Right lobe of liver (tissue), 6 donors: ENCODE results near the gene H3-3A. TPM values are rescaled to one million over a fixed set of nuclear protein-coding genes. Genes with fewer than 3 reads are reported as not detected.

Experiments used
- ATAC-seq, 4 donors: fragments of 200-7000 bp; cut with Tn5 transposase; one replicate each; pipeline ENCODE4 v1.9.1; 2020; ENCODE audit warnings: mild to moderate bottlenecking in 4 of 4, moderate library complexity in 4 of 4
- DNase-seq, 3 donors: peaks; one replicate each; pipeline ENCODE4 v3.0.0-alpha.2; 2020
- H3K27ac ChIP-seq, 3 donors: fragments of 200-600 bp; one replicate each; pipeline ENCODE4 v1.8.0; 2022
- H3K27me3 ChIP-seq, 2 donors: fragments of 200-600 bp; one replicate each; pipeline ENCODE4 v1.8.0; 2022
- H3K36me3 ChIP-seq, 4 donors: fragments of 200-600 bp; sonication (generic) in 1 of 4; one replicate each; pipeline versions ENCODE4 v1.5.1 to v1.8.0; 2017 to 2022; ENCODE audit warnings: control low read depth in 1 of 4
- H3K4me1 ChIP-seq, 4 donors: fragments of 200-600 bp; sonication (generic) in 1 of 4; one replicate each; pipeline versions ENCODE4 v1.5.1 to v1.8.0; 2017 to 2022; ENCODE audit warnings: control low read depth in 1 of 4
- H3K4me3 ChIP-seq, 3 donors: fragments of 200-600 bp; one replicate each; pipeline ENCODE4 v1.8.0; 2022
- H3K9me3 ChIP-seq, 4 donors: fragments of 200-600 bp; sonication (generic) in 1 of 4; one replicate each; pipeline versions ENCODE4 v1.5.1 to v1.8.0; 2017 to 2022; ENCODE audit warnings: control low read depth in 1 of 4
- CTCF ChIP-seq, 4 donors: fragments of 200-600 bp in 3 of 4; fragments of 450-650 bp in 1 of 4; IDR thresholded peaks; one replicate each; pipeline versions ENCODE4 v1.5.1 to v1.8.0; 2016 to 2022; ENCODE audit warnings: antibody characterized with exemption in 4 of 4, mild to moderate bottlenecking in 2 of 4
- POLR2A ChIP-seq: fragments of 450-650 bp; IDR thresholded peaks from one replicate; pipeline ENCODE4 v1.6.1; 2017; ENCODE audit warnings: antibody characterized with exemption, mild to moderate bottlenecking
- WGBS: methylation state at CpG from one replicate; pipeline ENCODE4 v1.1.6; 2018; ENCODE audit warnings: low coverage, low lambda C conversion rate; ENCODE audit not compliant: insufficient coverage; ENCODE audit errors: missing lambda C conversion rate; 5-methylcytosine and 5-hydroxymethylcytosine counted together
- intact Hi-C, 2 donors: fragments of 100-400 bp; cut with DNase I; formaldehyde crosslinking; loops; one replicate each; pipeline versions ENCODE4 v1.11.2 to v1.14.1; 2022
- total RNA-seq, 6 experiments: library from RNA; depleted of rRNA in 2 of 6; stranded (reverse); fragments of >200 nt in 2 of 6; fragmentation: NEBNext Ultra II Directional in 3 of 6; extraction: Animal tissue kit (Norgen Biotek cat#: 25700) in 3 of 6; gene quantifications; one replicate each; pipeline versions ENCODE4 v1.1.0 to v1.2.4, GENCODE V29; 2016 to 2023
- donor health status: DM: no; HTN: yes; CAD: no.
- donor health status: DM: no; HTN: no; CAD: no.
- donor health status: DM: no; HTN: no; CAD: no.
- donor health status: DM: no; HTN: yes; CAD: no.
- donor health status: DM: no; HTN: yes; CAD: no.

Gene H3-3A
- total RNA-seq, 6 experiments from 2014 or later = 132 to 185 (median 156) TPM

- ATAC-seq (no peak), DNase-seq (no peak)
- peaks cover 0 to 17% (median 6%) of the 10 kb centered on the region in 4 donors for H3K4me1 ChIP-seq
- intact Hi-C loops = no loop called here
- TF ChIP-seq POLR2A (no peak), CTCF (IDR thresholded peaks at IDR 0.05) (no peak)
- H3K9me3 ChIP-seq = no peaks in the 10 kb centered on the region
- no peaks in the 10 kb centered on the region for H3K27me3 ChIP-seq
- H3K27ac ChIP-seq = no peak overlapping the region
- H3K4me3 ChIP-seq = no peak overlapping the region
- H3K36me3 ChIP-seq = peaks cover 0 to 2% (median 0%) of the 10 kb centered on the region in 4 donors
- WGBS = 100% methylated on average over 1 of the region's 1 CpG
These were observed 2.1 kb upstream of the H3-3A start for GRCh38 chr1:226060427-226060826.

GRCh38 chr1:226061068-226061840, 1.3 kb upstream of the H3-3A start:
- peaks cover 0 to 10% (median 3%) of the 10 kb centered on the region in 4 donors for H3K36me3 ChIP-seq
- no peaks in the 10 kb centered on the region for H3K9me3 ChIP-seq
- no peak for DNase-seq
- ATAC-seq = no peak
- intact Hi-C loops = no loop called here
- no peak for TF ChIP-seq POLR2A
- TF ChIP-seq CTCF (IDR thresholded peaks at IDR 0.05) = no peak
- 10% methylated on average over 21 of the region's 21 CpGs for WGBS
- H3K27me3 ChIP-seq = no peaks in the 10 kb centered on the region
- H3K27ac ChIP-seq = peak overlapping the region; percentile 95 to 98 (median 98)
- peaks cover 0 to 24% (median 11%) of the 10 kb centered on the region in 4 donors for H3K4me1 ChIP-seq
- H3K4me3 ChIP-seq = peak overlapping the region; percentile 80 to 90 (median 80)

GRCh38 chr1:226061841-226062557, 517 bp upstream of the H3-3A start:
- DNase-seq = peak; percentile 86 to 92 (median 89)
- intact Hi-C loops = no loop called here
- TF ChIP-seq CTCF (IDR thresholded peaks at IDR 0.05) (no peak), POLR2A (peak; percentile 82)

GRCh38 chr1:226063224-226063976, 884 bp downstream of the H3-3A start:
- Histone ChIP-seq H3K36me3 (peaks cover 0 to 31% (median 10%) of the 10 kb centered on the region in 4 donors), H3K4me3 (peak overlapping the region; percentile 78 to 90 (median 81)), H3K27ac (peak overlapping the region; percentile 93 to 98 (median 97)), H3K4me1 (peaks cover 0 to 29% (median 12%) of the 10 kb centered on the region in 4 donors), H3K9me3 (no peaks in the 10 kb centered on the region), H3K27me3 (no peaks in the 10 kb centered on the region)
- 0% methylated on average over 35 of the region's 36 CpGs for WGBS
- ATAC-seq = peak; percentile 1 to 25 (median 7)
- intact Hi-C loops = no loop called here
- peak; percentile 56 to 70 (median 66) for DNase-seq
- TF ChIP-seq CTCF (IDR thresholded peaks at IDR 0.05) = no peak
- no peak for TF ChIP-seq POLR2A

More at GRCh38 chr1:226061841-226062557, 517 bp upstream of the H3-3A start:
- Histone ChIP-seq H3K36me3 (peaks cover 0 to 17% (median 9%) of the 10 kb centered on the region in 4 donors), H3K27ac (peak overlapping the region; percentile 95 to 98 (median 98)), H3K9me3 (no peaks in the 10 kb centered on the region), H3K27me3 (no peaks in the 10 kb centered on the region), H3K4me1 (peaks cover 0 to 29% (median 12%) of the 10 kb centered on the region in 4 donors), H3K4me3 (peak overlapping the region; percentile 80 to 90 (median 80))
- 2% methylated on average over 10 of the region's 100 CpGs for WGBS
- peak; percentile 50 to 78 (median 68) for ATAC-seq
